Muscle of arm (tissue), 14 donors: ENCODE measurements around the gene STOX1. TPM values are rescaled to one million over a fixed set of nuclear protein-coding genes. Genes with fewer than 3 reads are reported as not detected.
"Not testable (repeated sequence)": the region's sequence is repeated elsewhere in the genome, so short reads cannot be mapped to it uniquely, and the experiment has no call there.

ENCODE experiments used
- DNase-seq: peaks from one replicate; pipeline ENCODE4 v3.0.0-alpha.2; 2013
- long read RNA-seq, 11 donors: transcript quantifications; one replicate each; lab custom pipeline, GENCODE V29; 2026
- polyA plus RNA-seq, 12 donors: library from polyadenylated mRNA; unstranded; fragments of 120-200 nt; gene quantifications; one replicate each; pipeline ENCODE4 v1.2.1, GENCODE V29; 2013; ENCODE audit not compliant: insufficient read length in 12 of 12

The STOX1 gene, protein sequence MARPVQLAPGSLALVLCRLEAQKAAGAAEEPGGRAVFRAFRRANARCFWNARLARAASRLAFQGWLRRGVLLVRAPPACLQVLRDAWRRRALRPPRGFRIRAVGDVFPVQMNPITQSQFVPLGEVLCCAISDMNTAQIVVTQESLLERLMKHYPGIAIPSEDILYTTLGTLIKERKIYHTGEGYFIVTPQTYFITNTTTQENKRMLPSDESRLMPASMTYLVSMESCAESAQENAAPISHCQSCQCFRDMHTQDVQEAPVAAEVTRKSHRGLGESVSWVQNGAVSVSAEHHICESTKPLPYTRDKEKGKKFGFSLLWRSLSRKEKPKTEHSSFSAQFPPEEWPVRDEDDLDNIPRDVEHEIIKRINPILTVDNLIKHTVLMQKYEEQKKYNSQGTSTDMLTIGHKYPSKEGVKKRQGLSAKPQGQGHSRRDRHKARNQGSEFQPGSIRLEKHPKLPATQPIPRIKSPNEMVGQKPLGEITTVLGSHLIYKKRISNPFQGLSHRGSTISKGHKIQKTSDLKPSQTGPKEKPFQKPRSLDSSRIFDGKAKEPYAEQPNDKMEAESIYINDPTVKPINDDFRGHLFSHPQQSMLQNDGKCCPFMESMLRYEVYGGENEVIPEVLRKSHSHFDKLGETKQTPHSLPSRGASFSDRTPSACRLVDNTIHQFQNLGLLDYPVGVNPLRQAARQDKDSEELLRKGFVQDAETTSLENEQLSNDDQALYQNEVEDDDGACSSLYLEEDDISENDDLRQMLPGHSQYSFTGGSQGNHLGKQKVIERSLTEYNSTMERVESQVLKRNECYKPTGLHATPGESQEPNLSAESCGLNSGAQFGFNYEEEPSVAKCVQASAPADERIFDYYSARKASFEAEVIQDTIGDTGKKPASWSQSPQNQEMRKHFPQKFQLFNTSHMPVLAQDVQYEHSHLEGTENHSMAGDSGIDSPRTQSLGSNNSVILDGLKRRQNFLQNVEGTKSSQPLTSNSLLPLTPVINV
- 1 to 10 TPM in 11 of 12 donors, not detected in 1; 2.3 to 5.3 (median 2.8) TPM for polyA plus RNA-seq
- long read RNA-seq, donor 1 = 0 reads
- long read RNA-seq, donor 2, partial matches to known transcripts = 0 of 1 reads
- long read RNA-seq, donor 2, other reads (novel, unspliced or antisense) = 0 of 1 reads
- long read RNA-seq, donor 3 = 0 reads
- long read RNA-seq, donor 4 = 0 reads
- long read RNA-seq, donor 5 = 0 reads
- long read RNA-seq, donor 6 = 0 reads
- long read RNA-seq, donor 7, partial matches to known transcripts = 0 of 1 reads
- long read RNA-seq, donor 7, other reads (novel, unspliced or antisense) = 0 of 1 reads
- long read RNA-seq, donor 8 = 0 reads
- long read RNA-seq, donor 9 = 0 reads
- long read RNA-seq, donor 10 = 0 reads
- long read RNA-seq, donor 11 = 0 reads

DNA sequence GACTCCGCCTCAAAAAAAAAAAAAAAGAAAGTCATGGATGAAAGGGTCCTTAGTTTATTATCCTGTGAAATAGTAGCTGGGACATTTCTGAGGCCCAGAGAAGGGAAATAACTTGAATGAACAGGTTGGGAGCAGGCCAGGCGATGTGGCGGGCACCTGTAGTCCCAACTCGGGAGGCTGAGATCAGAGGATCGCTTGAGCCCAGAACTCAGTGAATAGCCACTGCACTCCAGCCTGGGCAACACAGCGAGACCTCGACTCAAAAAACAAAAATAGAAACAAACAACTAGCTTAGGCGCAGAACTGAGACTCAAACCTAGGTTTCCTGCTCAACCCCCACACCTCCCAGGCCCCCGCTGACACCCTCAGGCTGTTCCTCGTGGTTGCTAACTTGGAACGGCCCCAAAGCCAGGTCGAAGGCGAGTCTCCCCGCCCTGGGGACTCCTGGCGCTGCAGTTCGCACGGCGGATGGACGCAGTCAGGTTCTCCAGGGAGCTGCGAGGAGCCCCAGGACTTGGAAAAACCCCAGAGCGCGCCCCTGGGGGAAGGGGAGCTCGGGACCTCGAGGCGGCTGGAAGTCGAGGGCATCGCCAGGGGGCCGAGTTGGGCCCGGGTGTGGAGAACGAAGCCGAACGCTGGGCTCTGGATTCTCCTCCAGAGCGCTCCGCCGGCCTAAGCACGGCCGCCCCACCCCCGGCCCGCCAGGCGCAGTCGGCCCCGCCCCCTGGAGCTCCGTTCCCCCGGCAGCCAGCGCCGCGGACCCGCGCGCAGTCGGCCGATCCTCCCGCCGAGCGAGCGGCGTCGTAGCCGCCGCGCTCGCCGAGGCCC lies at the start of gene STOX1:
Gene STOX1 (plus strand): TSS at position 768 of the 828 bp plus-strand sequence. CDS start 93 bp downstream, outside the sequence.
- DNase-seq = peak; percentile 63

DNA sequence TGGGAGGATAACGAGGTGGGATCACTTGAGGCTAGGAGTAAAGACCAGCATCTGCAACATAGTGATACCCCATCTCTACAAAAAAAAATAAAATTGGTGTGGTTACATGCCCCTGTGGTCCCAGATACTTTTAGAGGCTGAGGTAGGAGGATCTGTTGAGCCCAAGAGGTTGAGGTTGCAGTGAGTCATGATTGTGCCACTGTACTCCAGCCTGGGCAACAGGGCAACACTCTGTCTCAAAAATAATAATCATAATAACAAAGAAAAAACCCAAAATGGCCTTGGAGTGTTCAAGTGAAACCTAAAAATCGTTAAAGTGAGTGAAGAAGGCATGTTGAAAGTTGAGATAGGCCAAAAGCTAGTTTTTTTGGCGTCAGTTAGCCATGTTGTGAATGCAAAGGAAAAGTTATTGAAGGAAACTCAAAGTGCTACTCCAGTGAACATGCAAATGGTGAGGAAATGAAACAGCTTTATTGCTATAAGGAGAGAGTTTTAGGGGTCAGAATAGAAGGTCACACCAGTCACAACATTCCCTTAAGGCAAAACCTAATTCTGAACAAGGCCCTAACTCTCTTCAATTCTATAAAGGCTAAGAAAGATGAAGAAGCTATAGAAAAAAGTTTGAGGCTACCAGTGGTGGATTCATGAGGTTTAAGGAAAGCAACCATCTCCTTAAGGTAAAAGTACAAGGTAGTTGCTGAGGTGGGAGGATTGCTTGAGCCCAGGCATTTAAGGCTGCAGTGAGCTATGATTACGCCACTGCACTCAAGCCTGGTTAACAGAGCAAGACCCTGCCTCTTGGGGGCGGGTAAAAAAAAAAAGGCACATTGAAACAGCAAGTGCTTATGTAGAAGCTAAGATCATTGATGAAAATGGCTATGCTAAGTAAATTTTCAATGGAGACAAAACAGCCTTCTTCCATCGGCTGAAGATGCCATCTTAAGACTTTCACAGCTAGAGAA lies 45.4 kb upstream of the STOX1 start:
- DNase-seq = no peak

DNA sequence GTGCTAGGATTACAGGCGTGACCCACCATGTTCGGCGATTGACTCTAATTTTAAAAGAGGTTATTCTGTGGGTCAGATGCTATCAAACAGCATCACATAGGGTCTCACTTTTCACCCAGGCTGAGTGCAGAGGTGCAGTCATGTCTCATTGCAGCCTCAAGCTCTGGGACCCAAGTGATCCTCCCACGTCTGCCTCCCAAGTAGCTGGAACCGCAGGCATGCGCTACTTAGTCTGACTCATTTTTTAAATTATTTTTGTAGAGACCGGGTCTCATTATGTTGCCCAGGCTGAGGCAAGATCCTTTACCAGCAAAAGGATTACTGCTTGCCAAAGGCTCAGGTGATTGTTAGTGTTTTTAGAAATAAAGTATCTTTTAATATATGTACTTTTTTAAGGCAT lies 42.9 kb upstream of the STOX1 start:
- DNase-seq = no peak

DNA sequence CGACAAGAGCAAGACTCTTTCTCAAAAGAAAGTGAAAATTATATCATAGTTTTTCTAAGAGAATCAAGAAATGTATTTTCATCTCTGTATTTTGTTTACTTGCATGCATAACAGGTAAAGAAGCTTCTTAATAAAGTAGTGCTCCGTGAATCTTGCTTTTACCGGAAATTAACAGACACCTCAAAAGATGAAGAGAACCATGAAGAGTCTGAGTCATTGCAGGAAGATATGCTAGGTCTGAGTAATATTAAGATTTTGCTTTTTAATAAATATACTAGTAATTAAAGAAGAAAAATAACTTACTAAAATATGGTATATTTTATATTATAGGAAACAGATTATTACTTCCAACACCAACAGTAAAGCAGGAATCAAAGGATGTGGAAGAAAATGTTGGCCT lies 39.5 kb upstream of the STOX1 start:
- DNase-seq = no peak

DNA sequence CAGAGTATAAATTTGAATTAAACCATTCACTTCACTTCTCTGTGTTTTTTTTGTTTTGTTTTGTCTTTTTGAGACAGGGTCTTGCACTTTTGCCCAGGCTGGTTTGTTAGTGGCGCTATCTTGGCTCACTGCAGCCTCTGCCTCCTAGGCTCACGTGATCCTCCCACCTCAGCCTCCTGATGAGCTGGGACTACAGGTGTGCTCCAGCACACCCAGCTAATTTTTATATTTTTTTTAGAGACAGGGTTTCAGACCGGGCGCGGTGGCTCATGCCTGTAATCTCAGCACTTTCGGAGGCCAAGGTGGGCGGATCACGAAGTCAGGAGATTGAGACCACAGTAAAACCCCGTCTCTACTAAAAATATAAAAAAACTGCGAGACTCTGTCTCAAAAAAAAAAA lies 36.9 kb upstream of the STOX1 start:
- DNase-seq = no peak

DNA sequence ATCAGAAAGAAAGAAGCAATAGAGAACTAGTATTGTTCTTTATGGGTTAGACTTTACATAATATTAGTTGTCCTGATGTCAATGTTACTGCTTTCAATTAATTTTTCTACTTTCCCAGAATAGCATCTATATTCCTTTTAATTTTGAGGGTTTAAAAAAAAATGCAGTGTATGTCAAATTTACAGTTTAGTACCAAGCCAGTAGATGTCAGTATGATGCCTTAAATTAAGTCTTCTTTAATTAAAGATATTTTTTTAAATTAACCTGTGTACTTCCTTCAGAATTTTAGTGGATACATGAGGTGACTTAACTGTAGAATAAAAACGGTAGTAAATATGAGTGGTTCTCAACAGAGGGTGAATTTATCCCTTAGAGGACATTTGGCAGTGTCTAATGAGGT lies 35.2 kb upstream of the STOX1 start:
- no peak for DNase-seq

DNA sequence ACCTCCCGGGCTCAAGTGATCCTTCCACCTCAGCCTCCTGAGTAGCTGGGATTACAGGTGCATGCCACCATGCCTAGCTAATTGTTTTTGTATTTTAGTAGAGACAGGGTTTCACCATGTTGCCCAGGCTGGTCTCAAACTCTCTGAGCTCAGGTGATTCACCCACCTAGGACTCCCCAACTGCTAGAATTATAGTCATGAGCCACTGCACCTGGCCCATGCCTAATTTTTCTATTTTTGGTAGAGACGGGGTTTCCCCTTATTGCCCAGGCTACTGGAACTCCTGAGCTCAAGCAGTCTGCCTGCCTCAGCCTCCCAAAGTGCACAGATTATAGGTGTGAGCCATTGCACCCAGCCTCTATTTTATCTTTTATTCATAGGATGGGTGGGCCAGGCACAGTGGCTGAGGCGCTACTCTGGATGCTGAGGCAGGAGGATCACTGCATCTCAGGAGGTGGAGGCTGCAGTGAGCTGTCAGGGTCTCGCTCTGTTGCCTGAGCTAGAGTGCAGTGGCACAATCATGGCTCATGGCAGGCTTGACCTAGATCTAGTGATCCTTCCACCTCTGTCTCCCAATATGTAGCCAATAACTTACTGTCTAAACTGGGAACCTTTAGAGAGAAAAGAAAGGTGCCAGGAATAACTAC lies 31.3 kb upstream of the STOX1 start:
- DNase-seq = no peak

DNA sequence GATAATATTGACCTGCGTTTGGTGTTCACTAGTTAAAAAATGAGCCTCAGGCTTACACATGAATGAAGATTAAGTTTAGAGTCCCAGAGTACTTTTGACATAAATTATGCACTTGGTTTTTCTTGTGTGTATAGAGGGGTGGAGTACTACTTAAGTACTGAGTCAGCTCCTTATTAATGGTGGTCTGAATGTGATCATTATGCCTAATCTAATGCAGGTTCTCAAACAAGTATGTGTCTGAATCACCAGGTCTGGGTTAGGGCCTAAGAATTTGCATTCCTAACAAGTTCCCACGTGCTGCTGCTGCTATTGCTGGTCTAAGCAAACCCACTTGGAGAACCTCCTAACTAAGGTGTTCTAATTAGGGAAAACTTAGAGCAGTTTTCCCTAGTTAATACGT lies 30.7 kb upstream of the STOX1 start:
- no peak for DNase-seq

DNA sequence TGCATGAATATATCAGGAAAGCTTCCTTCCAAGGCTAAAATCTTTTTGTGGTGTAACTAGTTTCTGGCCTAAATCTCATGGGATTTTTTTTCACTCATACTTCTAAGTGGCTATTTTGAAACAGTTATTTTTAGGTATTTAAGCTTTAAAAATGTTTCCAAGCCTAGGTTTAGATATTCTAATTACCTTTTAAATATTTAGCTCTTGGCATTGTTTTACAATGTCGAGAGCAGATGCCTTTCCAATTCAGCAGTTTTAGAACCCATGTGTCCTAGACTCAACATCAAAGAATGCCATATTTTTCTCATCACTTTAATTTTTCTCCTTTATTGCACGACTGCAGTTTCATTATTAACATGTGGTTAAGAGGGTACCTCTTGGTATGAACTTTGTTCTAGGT lies 27.1 kb upstream of the STOX1 start:
- no peak for DNase-seq

DNA sequence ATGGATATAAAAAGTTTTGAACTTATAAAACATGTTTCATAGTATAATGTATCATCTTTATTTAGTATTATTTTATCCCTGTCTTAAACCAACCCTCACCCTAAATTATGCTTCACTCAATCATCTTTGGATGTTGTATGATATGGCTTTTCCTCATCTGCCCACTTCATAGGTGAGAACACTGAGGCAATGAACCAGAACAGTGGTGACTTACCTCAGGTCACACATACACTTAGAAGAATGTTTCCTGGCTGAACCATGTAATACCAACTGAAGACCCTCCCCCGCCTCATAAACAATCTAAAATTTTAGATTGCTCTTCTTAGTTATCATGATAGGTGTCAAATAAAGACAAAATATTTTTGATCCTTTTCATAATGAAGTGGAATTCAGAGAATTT lies 22.6 kb upstream of the STOX1 start:
- no peak for DNase-seq

DNA sequence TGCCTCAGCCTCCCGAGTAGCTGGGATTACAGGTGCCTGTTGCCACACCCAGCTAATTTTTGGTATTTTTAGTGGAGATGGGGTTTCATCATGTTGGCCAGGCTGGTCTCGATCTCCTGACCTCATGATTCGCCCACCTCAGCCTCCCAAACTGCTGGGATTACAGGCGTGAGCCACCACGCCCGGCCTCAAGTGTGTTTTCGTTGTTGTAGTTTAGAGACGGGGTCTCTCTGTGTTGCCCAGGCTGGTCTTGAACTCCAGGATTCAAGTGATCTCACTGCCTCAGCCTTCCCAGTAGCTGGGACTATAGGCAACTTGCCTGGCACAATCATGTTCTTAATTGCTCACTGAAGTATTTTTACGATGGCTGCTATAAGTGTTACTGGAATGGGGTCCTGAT lies 16.5 kb upstream of the STOX1 start:
- DNase-seq = not testable (repeated sequence)

DNA sequence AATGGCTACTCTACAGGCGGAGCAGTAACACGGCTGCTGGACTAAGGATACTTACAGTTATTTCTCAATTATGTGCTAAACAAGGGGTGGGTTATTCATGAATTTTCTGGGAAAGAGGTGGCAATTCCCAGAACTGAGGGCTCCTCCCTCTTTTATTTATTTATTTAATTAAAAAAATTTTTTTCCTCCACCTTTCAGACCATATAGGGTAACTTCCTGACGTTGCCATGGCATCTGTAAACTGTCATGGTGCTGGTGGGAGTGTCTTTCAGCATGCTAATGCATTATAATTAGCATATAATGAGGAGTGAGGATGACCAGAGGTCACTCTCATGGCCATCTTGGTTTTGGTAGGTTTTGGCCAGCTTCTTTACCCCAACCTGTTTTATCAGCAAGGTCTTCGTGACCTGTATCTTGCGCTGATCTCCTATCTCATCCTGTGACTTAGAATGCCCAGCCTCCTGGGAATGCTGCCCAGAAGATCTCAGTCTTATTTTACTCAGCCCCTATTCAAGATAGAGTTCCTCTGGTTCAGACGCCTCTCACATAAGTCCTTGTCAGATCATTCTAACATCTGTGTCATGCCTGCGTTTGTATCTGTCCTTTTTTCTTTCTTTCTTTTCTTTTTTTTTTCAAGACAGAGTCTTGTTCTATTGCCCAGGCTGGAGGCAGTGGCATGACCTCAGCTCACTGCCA lies 15.9 kb upstream of the STOX1 start:
- no peak for DNase-seq

DNA sequence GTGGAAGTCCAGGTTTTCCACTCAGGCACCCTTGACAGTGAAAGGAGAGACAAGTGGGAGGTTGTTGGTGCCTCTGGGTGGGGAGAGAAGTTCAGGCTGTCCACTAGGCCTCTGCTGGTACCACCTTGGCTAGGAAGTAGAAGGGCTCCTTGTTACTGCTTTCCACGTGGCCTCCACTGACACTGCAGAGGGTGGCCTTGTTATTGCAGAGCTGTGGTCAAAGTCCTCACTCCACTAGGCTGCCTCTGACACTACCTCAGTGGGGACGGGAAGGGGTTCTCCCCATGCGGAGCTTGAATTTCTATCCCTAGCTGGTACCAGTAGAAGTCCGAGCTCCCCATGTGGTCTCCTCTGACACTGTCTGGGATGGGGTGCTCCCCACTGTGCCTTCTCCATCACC lies 14.9 kb upstream of the STOX1 start:
- DNase-seq = no peak

DNA sequence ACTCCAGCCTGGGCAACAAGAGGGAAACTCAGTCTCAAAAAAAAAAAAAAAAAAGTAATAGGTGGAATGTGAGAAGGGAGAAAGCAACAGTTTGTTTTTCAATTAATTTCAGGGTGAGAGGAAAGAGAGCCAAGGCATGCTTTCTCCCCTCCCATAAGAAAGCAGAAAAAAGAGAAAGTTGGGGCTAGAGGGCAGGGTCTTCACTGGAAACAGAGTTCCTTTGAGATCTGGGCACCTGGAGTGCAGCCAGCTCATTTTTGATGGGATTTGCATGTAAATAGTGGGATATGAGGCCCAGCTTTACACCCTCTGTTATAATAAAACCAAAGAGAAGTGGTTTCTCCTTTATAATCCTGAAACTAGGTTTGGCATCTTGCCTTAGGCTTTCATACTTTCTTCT lies 13.8 kb upstream of the STOX1 start:
- DNase-seq = no peak

DNA sequence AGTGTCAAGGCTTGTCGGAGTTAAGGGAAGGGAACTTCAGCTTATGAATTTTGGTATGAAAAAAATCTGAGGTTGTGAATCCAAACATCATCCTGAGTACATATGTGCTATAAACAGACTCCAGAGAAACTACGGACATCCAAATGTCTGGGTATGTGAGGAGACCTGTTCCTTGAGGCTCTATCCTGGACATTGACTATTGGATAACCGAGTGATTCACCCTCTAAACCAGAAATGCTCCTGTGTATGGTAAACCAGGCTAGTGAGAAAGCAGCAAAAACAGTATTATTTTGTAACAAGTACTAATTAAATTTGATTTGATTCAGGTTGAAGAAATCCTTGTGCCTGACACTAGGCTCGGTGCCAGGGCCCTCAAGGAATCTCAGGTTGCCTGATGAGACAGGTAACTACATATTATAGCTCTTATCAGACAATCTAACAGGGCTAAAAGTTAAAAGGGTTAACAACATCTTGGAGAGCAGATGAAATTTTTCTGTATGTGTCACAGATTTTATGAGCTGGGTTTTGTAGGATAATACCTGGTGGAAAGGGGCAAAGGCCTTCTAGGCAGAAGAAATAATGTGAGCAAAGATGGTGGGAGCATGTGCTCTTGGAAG lies 10.4 kb upstream of the STOX1 start:
- DNase-seq = no peak

DNA sequence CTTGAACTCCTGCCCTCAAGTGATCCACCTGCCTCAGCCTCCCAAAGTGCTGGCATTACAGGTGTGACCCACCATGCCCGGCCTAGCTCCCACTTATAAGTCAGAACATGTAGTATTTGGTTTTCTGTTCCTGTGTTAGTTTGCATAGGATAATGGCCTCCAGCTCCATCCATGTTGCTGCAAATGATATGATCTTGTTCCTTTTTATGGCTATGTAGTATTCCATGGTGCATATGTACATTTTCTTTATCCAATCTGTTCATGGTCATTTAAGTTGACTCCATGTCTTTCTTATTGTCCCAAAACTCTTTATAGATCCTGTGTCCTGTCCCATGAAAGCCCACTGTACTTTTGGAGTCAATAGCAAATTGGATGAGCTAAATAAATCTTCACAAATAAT lies 7.0 kb upstream of the STOX1 start:
- not testable (repeated sequence) for DNase-seq

DNA sequence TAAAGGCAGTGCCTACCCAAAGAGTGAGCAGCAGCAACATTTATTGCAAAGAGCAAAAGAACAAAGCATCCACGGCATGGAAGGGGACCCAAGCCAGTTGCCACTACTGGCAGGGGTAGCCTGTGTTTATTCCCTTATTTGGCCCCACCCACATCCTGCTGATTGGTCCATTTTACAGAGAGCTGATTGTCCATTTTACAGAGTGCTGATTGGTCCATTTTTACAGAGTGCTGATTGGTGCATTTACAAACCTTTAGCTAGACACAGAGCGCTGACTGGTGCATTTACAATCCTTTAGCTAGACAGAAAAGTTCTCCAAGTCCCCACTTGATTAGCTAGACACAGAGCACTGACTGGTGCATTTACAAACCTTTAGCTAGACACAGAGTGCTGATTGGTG lies 4.7 kb upstream of the STOX1 start:
- not testable (repeated sequence) for DNase-seq

DNA sequence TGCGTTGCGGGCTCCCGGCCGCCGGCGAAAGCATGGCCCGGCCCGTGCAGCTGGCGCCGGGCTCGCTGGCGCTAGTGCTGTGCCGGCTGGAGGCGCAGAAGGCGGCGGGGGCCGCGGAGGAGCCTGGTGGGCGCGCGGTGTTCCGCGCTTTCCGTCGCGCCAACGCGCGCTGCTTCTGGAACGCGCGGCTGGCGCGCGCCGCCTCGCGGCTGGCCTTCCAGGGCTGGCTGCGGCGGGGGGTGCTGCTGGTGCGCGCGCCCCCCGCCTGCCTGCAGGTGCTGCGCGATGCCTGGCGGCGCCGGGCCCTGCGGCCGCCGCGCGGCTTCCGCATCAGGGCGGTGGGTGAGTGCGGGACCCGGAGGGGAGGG lies 245 bp downstream of the STOX1 start:
- not testable (repeated sequence) for DNase-seq
